ENCODE results near the gene PM20D1.
"Not testable (repeated sequence)": the region's sequence is repeated elsewhere in the genome, so short reads cannot be mapped to it uniquely, and the experiment has no call there.

Gene PM20D1

DNA sequence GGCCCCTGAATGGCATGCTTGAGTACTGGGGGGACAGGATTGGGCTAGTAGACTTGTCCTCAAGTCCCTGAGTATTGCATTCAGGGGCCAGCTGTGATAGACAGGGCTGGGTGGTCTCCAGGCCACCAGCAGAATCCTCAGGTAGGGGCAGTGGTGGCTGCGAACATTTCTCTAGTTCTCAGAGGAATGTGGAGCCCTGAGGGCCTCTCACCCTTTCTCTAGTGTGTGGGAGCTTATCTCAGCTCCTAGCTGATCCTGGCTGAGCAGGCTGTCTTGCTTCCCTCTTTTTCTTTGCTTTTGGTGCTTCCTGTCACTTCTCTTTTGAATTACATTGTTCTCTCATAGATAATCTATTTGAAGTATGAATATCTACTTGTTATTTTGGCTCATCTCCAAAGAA, 30.0 kb upstream of the PM20D1 start:
- in situ Hi-C loops (cut with MboI; ENCODE audit: low sequenced_read_pairs, unreplicated experiment), result no loop called here
- TF ChIP-seq, protein P1, sequence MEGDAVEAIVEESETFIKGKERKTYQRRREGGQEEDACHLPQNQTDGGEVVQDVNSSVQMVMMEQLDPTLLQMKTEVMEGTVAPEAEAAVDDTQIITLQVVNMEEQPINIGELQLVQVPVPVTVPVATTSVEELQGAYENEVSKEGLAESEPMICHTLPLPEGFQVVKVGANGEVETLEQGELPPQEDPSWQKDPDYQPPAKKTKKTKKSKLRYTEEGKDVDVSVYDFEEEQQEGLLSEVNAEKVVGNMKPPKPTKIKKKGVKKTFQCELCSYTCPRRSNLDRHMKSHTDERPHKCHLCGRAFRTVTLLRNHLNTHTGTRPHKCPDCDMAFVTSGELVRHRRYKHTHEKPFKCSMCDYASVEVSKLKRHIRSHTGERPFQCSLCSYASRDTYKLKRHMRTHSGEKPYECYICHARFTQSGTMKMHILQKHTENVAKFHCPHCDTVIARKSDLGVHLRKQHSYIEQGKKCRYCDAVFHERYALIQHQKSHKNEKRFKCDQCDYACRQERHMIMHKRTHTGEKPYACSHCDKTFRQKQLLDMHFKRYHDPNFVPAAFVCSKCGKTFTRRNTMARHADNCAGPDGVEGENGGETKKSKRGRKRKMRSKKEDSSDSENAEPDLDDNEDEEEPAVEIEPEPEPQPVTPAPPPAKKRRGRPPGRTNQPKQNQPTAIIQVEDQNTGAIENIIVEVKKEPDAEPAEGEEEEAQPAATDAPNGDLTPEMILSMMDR (IDR thresholded peaks at IDR 0.05; ENCODE audit: borderline replicate concordance, control extremely low read depth, extremely low read depth, insufficient read depth, missing control alignments), result no peak
- DNase-seq (ENCODE audit: low spot score), result no peak

GRCh38 chr1:205878026-205878425, 28.1 kb upstream of the PM20D1 start:
- TF ChIP-seq, protein P1 (IDR thresholded peaks at IDR 0.05; ENCODE audit: borderline replicate concordance, control extremely low read depth, extremely low read depth, insufficient read depth, missing control alignments), result no peak
- in situ Hi-C loops (cut with MboI; ENCODE audit: low sequenced_read_pairs, unreplicated experiment), result no loop called here
- DNase-seq (ENCODE audit: low spot score), result no peak

GRCh38 chr1:205873148-205873547, 23.2 kb upstream of the PM20D1 start:
- DNase-seq (ENCODE audit: low spot score); in situ Hi-C loops (cut with MboI; ENCODE audit: low sequenced_read_pairs, unreplicated experiment): not testable (repeated sequence)

DNA sequence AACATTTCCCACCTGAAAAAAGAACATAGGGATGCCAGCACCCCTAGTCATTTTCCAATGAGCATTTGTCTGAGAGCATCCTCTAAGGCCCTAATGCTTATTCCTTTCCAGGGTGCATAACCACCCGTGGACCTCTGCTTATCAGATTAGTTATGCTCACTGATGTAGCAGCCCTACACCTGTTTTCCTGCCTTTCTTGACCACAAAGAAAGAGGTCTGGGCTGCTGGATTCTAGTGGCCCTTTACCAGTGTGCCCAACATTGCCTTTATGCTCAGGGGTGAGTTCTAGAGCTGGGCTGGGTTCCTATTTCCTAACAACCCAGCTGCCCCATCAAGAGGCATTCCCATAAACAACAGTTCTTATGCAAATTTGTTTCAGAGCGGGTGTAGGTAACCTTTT, 20.3 kb upstream of the PM20D1 start:
- in situ Hi-C loops (cut with MboI; ENCODE audit: low sequenced_read_pairs, unreplicated experiment), result no loop called here
- no peak for DNase-seq (ENCODE audit: low spot score)
- TF ChIP-seq, protein P1 (IDR thresholded peaks at IDR 0.05; ENCODE audit: borderline replicate concordance, control extremely low read depth, extremely low read depth, insufficient read depth, missing control alignments), result no peak

- TF ChIP-seq, protein P1 (IDR thresholded peaks at IDR 0.05; ENCODE audit: borderline replicate concordance, control extremely low read depth, extremely low read depth, insufficient read depth, missing control alignments), result no peak
- in situ Hi-C loops (cut with MboI; ENCODE audit: low sequenced_read_pairs, unreplicated experiment), result no loop called here
- DNase-seq (ENCODE audit: low spot score), result no peak
Measured at GRCh38 chr1:205861540-205861939, 11.6 kb upstream of the PM20D1 start.

DNA sequence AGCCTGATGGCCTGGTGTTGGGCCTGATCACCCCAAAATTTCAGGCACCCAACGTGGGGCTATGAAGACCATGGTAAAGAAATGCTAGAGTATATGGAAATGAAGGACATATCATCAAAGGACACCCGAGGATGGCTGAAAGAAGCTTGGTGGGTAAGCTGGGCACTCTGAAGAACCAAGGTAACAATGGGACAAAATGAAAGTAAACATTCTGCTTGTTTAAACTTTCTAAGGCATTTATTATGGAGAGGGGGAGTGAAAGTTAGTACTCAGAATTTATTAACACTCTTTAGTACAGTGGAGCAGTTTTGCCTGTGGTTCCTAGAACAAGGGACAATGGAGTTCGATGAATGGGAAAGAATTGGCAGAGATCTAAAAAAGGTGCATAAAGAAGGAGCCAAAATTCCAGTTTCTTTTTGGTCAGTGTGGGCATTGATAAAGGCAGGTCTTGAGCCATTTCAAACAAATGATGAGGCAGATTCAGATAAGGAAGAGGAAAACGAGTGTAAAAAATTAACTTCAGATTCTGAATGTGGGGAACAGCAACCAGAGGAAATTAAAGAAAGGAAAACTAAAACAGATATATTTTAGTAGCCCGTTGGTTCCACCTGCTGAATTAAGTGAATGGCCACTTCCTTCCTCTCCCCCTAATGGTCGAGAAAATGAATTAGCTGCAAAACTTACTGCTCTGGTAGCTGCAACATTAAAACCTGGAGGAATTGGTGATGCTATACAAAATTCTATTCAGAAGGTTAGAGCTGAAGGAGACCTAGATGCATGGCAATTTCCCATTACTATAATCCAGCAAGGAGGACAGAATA, 8.4 kb upstream of the PM20D1 start:
- in situ Hi-C loops (cut with MboI; ENCODE audit: low sequenced_read_pairs, unreplicated experiment), result no loop called here
- TF ChIP-seq, protein P1 (IDR thresholded peaks at IDR 0.05; ENCODE audit: borderline replicate concordance, control extremely low read depth, extremely low read depth, insufficient read depth, missing control alignments), result no peak

GRCh38 chr1:205857501-205857900, 7.6 kb upstream of the PM20D1 start:
- in situ Hi-C loops (cut with MboI; ENCODE audit: low sequenced_read_pairs, unreplicated experiment); DNase-seq (ENCODE audit: low spot score): not testable (repeated sequence)

More for the DNA sequence above, 8.4 kb upstream of the PM20D1 start:
- DNase-seq (ENCODE audit: low spot score), result no peak
